GM19468 (cell line): ENCODE measurements around the gene PAK1IP1.
"Not testable (repeated sequence)": the region's sequence is repeated elsewhere in the genome, so short reads cannot be mapped to it uniquely, and the experiment has no call there.

Experiments
- ATAC-seq: cut with Tn5 transposase; IDR thresholded peaks from one replicate; pipeline ENCODE4 v1.9.1; 2021; ENCODE audit warnings: mild to moderate bottlenecking, moderate library complexity, moderate number of reproducible peaks; ENCODE audit not compliant: unreplicated experiment; ENCODE audit errors: extremely low read depth

PAK1IP1 gene

DNA sequence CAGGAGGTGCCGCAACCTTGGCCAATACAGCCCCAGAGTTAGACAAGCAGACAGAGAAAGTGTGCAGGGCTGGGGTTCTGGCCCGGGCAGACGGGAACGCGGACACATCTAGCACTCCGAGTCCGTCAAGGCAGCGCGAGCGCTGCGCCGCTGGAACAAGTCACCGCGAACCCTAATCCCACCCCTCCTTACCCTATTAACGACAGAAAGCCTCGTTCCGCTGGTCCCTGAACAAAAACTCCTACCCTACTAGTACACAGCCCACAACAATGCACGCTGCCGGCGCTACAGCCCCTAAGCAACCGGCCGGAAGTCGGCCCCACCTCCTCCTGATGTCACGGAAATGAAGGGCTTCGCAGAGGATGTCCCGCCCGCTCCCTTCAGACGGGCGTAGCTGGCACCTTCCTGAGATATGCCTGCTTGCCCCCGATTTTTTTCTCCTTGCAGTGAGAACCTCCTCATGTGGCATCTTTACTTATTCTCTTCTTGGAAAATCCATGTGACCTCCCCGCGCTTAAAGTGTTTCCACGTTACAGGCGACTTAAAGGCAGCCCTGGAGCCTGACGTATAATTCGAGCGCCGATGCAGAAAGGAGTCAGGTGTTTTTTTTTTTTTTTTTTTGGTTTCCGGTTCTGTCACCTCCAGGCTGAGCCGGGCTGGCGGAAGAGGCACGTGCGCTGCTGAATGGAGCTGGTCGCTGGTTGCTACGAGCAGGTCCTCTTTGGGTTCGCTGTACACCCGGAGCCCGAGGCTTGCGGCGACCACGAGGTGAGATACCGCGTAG is at the start of gene PAK1IP1, which contains the start of gene C6orf52:
TSS of gene PAK1IP1 (plus strand) at position 671 of the 784 bp plus-strand sequence. CDS start at position 685, 14 bp downstream.
TSS of gene C6orf52 (minus strand) at position 315 of the 784 bp plus-strand sequence. CDS start 7,066 bp downstream, outside the sequence.
- peak; percentile 96 for ATAC-seq

GRCh38 chr6:10655508-10656055 is 39.2 kb upstream of the PAK1IP1 start:
- ATAC-seq = no peak

- ATAC-seq = no peak
Observed at GRCh38 chr6:10658910-10659698, 35.7 kb upstream of the PAK1IP1 start.

DNA sequence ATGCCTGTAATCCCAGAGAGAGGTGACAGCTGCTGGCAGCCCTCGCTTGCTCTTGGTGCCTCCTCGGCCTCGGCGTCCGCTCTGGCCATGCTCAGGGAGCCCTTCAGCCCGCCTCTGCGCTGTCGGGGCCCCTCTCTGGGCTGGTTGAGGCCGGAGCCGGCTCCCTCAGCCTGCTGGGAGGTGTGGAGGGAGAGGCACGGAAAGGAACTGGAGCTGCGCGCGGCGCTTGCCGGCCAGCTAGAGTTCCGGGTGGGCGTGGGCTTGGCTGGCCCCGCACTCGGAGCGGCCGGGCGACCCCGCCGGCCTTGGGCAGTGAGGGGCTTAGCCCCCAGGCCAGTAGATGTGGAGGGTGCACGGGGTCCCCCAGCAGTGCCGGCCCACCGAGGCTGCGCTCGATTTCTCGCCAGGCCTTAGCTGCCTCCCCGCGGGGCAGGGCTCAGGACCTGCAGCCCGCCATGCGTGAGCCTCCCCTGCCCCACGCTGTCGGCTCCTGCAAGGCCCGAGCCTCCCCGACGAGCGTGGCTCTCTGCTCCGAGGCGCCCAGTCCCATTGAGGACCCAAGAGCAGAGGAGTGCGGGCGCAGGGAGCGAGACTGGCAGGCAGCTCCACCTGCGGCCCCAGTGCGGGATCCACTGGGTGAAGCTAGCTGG is 34.9 kb upstream of the PAK1IP1 start:
- no peak for ATAC-seq

GRCh38 chr6:10660431-10661191 is 34.2 kb upstream of the PAK1IP1 start:
- ATAC-seq = not testable (repeated sequence)

DNA sequence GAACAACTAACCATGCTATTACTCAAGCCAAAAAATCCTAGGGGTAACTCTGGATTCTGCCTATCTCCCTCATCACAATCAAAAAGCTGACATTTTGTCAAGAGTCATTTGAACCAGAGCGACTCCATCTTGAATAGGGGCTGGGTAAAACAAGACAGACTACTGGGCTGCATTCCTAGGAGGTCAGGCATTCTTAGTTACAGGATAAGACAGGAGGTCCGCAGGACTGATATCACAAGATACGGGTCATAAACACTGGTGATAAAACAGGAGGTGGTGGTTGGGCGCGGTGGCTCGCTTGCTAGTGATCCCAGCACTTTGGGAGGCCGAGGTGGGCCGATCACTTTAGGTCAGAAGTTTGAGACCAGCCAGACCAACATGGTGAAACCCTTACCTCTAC is 32.6 kb upstream of the PAK1IP1 start:
- no peak for ATAC-seq

DNA sequence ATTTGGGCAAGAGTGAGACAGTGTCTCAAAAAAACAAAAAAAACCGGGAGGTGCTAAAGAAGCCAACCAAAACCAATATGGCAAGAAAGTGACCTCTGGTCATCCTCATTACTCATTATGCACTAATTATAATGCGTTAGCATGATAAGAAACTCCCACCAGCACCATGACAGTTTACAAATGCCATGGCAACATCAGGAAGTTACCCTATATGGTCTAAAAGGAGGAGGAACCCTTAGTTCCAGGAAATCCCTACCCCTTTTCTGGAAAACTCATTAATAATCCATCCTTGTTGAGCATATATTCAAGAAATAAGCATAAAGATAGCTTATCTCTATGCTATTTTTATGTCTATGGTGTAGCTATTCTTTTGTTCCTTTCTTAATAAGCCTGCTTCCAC is 32.0 kb upstream of the PAK1IP1 start:
- no peak for ATAC-seq

DNA sequence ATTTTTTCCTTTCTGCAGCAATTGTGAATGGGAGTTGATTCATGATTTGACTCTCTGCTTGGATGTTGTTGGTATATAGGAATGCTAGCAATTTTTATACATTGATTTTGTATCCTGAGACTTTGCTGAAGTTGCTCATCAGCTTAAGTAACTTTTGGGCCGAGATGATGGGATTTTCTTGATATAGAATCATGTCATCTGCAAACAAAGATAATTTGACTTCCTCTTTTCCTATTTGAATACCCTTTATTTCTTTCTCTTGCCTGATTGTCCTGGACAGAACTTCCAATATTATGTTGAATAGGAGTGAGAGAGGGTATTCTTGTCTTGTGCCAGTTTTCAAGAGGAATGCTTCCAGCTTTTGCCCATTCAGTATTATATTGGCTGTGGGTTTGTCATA is 29.2 kb upstream of the PAK1IP1 start:
- ATAC-seq = not testable (repeated sequence)

- ATAC-seq = no peak
Observed at GRCh38 chr6:10668126-10668917, 26.4 kb upstream of the PAK1IP1 start.

GRCh38 chr6:10676403-10676802 is 18.4 kb upstream of the PAK1IP1 start:
- ATAC-seq = no peak

GRCh38 chr6:10678456-10678855 is 16.3 kb upstream of the PAK1IP1 start:
- ATAC-seq = no peak

GRCh38 chr6:10681795-10682194 is 13.0 kb upstream of the PAK1IP1 start:
- ATAC-seq = no peak

GRCh38 chr6:10682355-10682988 is 12.3 kb upstream of the PAK1IP1 start:
- ATAC-seq = no peak

DNA sequence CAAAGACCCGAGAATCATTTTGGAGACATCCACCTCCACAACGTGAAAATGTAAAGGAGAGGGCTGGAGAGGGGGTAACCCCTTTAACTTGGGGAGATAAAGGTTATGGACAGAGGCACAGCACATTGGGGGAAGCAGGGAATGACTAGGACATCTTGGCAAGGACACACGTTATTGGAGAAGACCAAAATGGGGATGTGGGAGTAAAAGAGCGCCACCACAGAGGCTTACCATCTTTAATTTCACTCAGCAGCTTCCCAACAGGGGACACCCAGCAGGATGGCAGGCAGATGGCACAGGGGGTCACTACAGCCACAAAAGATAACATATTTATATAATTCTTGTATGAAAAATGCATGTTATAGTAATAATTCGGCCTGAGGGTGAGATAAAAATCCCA is 10.2 kb upstream of the PAK1IP1 start:
- no peak for ATAC-seq

- ATAC-seq = no peak
Observed at GRCh38 chr6:10685092-10685915, 9.5 kb upstream of the PAK1IP1 start.

- no peak for ATAC-seq
Observed at GRCh38 chr6:10686901-10687300, 7.9 kb upstream of the PAK1IP1 start.

DNA sequence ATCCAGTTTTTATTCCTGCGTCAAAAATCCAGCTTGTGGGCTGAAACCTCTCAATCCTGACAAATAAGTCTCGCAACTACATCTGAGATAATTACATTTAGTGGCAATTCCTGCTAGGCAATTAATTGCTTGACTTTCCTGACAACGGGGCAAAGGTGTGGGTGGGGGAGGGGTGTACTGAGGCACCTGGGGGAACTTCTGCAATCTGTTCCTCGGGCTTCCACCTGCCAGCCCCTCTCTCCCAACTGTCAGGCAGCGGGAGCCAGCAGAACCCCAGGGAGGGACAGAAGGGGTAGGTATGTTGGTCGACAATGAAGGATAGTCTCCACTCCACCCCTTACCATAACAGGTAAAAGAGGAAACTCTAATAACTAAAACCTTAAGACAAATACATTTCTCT is 7.2 kb upstream of the PAK1IP1 start:
- no peak for ATAC-seq
